NCI-H1048 (cell line): ENCODE measurements around the gene PKHD1.

Experiments used
- DNase-seq: peaks from one replicate; lab custom pipeline; 2025; lab: John Stamatoyannopoulos, UW

PKHD1 gene

GRCh38 chr6:51793393-51793792 is 294.0 kb downstream of the PKHD1 start:
- DNase-seq = no peak

- no peak for DNase-seq
These were observed 295.0 kb downstream of the PKHD1 start for GRCh38 chr6:51792273-51793030.

GRCh38 chr6:51790946-51791345 is 296.5 kb downstream of the PKHD1 start:
- no peak for DNase-seq

GRCh38 chr6:51788121-51788520 is 299.3 kb downstream of the PKHD1 start:
- DNase-seq = no peak

GRCh38 chr6:51778666-51779065 is 308.7 kb downstream of the PKHD1 start:
- no peak for DNase-seq

GRCh38 chr6:51777618-51778017 is 309.8 kb downstream of the PKHD1 start:
- DNase-seq = no peak

- DNase-seq = no peak
These were observed 311.2 kb downstream of the PKHD1 start for GRCh38 chr6:51775942-51776860.

- DNase-seq = no peak
These were observed 319.3 kb downstream of the PKHD1 start for GRCh38 chr6:51768087-51768486.

GRCh38 chr6:51765230-51765629 is 322.2 kb downstream of the PKHD1 start:
- no peak for DNase-seq

GRCh38 chr6:51753635-51754034 is 333.8 kb downstream of the PKHD1 start:
- no peak for DNase-seq

- no peak for DNase-seq
These were observed 343.4 kb downstream of the PKHD1 start for GRCh38 chr6:51743999-51744398.

GRCh38 chr6:51740658-51741057 is 346.8 kb downstream of the PKHD1 start:
- DNase-seq = no peak

GRCh38 chr6:51738614-51739013 is 348.8 kb downstream of the PKHD1 start:
- no peak for DNase-seq

- DNase-seq = no peak
These were observed 349.6 kb downstream of the PKHD1 start for GRCh38 chr6:51737580-51738360.

- DNase-seq = no peak
These were observed 362.3 kb downstream of the PKHD1 start for GRCh38 chr6:51725155-51725554.

- DNase-seq = no peak
These were observed 367.1 kb downstream of the PKHD1 start for GRCh38 chr6:51720327-51720726.

- no peak for DNase-seq
These were observed 368.1 kb downstream of the PKHD1 start for GRCh38 chr6:51719297-51719696.

GRCh38 chr6:51718533-51718932 is 368.9 kb downstream of the PKHD1 start:
- DNase-seq = no peak

GRCh38 chr6:51717477-51717876 is 369.9 kb downstream of the PKHD1 start:
- no peak for DNase-seq

- DNase-seq = no peak
These were observed 375.5 kb downstream of the PKHD1 start for GRCh38 chr6:51711876-51712275.

GRCh38 chr6:51706086-51706485 is 381.3 kb downstream of the PKHD1 start:
- no peak for DNase-seq

GRCh38 chr6:51704932-51705540 is 382.4 kb downstream of the PKHD1 start:
- DNase-seq = no peak
